NT2/D1 (cell line): Measurements from ENCODE around the gene CARHSP1.
A peak's percentile ranks its signal among the peaks of the same experiment; 100 is the strongest.
"Not testable (repeated sequence)": the region's sequence is repeated elsewhere in the genome, so short reads cannot be mapped to it uniquely, and the experiment has no call there.

Experiments used
- DNase-seq: peaks from one replicate; pipeline ENCODE4 v3.0.0-alpha.2; 2011; ENCODE audit warnings: low read depth, low spot score
- H3K27me3 ChIP-seq: 2 replicates; pipeline ENCODE4 v1.6.0; 2011; ENCODE audit warnings: mild to moderate bottlenecking; ENCODE audit not compliant: insufficient read length, insufficient read depth
- H3K36me3 ChIP-seq: 2 replicates; pipeline ENCODE4 v1.6.1; 2011; ENCODE audit warnings: mild to moderate bottlenecking, low read length, mixed read lengths; ENCODE audit not compliant: insufficient read depth, insufficient read length
- H3K4me1 ChIP-seq: 2 replicates; pipeline ENCODE4 v1.5.1; 2011; ENCODE audit not compliant: insufficient read depth, insufficient read length
- H3K4me3 ChIP-seq: 2 replicates; pipeline ENCODE4 v1.5.1; 2011; ENCODE audit warnings: low read depth; ENCODE audit not compliant: insufficient read length
- H3K9ac ChIP-seq: 2 replicates; pipeline ENCODE4 v1.6.0; 2011; ENCODE audit warnings: low read depth; ENCODE audit not compliant: insufficient read length
- H3K9me3 ChIP-seq: 2 replicates; pipeline ENCODE4 v1.5.1; 2011; ENCODE audit warnings: mild to moderate bottlenecking, low read length; ENCODE audit not compliant: insufficient read depth
- SUZ12 ChIP-seq: IDR thresholded peaks from 2 replicates; pipeline ENCODE4 v1.6.1; 2011; ENCODE audit not compliant: insufficient read length, insufficient read depth; ENCODE audit errors: extremely low read depth
- YY1 ChIP-seq: IDR thresholded peaks from 2 replicates; pipeline ENCODE4 v1.6.1; 2011; ENCODE audit not compliant: insufficient read length, insufficient read depth
- ZNF274 ChIP-seq: IDR thresholded peaks from 2 replicates; pipeline ENCODE4 v1.6.1; 2011; ENCODE audit warnings: mild to moderate bottlenecking, low read depth, low read length

CARHSP1 gene

GRCh38 chr16:8885674-8886592, 17.1 kb upstream of the CARHSP1 start:
- H3K36me3 ChIP-seq = peaks cover 34% of the 10 kb centered on the region
- H3K9ac ChIP-seq = no peak overlapping the region
- TF ChIP-seq ZNF274 (no peak), SUZ12 (no peak), YY1 (no peak)
- H3K4me1 ChIP-seq = peaks cover 11% of the 10 kb centered on the region
- DNase-seq = no peak
- no peak overlapping the region for H3K4me3 ChIP-seq
- no peaks in the 10 kb centered on the region for H3K27me3 ChIP-seq
- H3K9me3 ChIP-seq = no peaks in the 10 kb centered on the region

- H3K4me1 ChIP-seq = peaks cover 11% of the 10 kb centered on the region
- no peak overlapping the region for H3K9ac ChIP-seq
- TF ChIP-seq YY1 (no peak), SUZ12 (no peak), ZNF274 (no peak)
- H3K4me3 ChIP-seq = no peak overlapping the region
- H3K9me3 ChIP-seq = no peaks in the 10 kb centered on the region
- DNase-seq = no peak
- H3K27me3 ChIP-seq = no peaks in the 10 kb centered on the region
- peaks cover 8% of the 10 kb centered on the region for H3K36me3 ChIP-seq
These were observed 14.0 kb upstream of the CARHSP1 start for GRCh38 chr16:8882725-8883377.

- H3K9ac ChIP-seq = no peak within 1 kb of the TSS
- TF ChIP-seq ZNF274 (no peak), SUZ12 (no peak), YY1 (no peak)
- DNase-seq = no peak
- H3K36me3 ChIP-seq = peaks cover under 1% of the 10 kb centered on the region
- peaks cover 11% of the 10 kb centered on the region for H3K4me1 ChIP-seq
- no peaks in the 10 kb centered on the region for H3K27me3 ChIP-seq
- no peak within 1 kb of the TSS for H3K4me3 ChIP-seq
- no peaks in the 10 kb centered on the region for H3K9me3 ChIP-seq
These were observed 13.3 kb upstream of the CARHSP1 start, which contains the start of gene LITAFD for GRCh38 chr16:8882041-8882617. Gene LITAFD, plus strand, starts transcription at chr16:8882351. Its CDS starts 2,005 bp downstream, at chr16:8884356.

- peaks cover 9% of the 10 kb centered on the region for H3K4me1 ChIP-seq
- H3K36me3 ChIP-seq = no peaks in the 10 kb centered on the region
- H3K9me3 ChIP-seq = no peaks in the 10 kb centered on the region
- no peak for DNase-seq
- no peak overlapping the region for H3K4me3 ChIP-seq
- H3K9ac ChIP-seq = no peak overlapping the region
- no peaks in the 10 kb centered on the region for H3K27me3 ChIP-seq
- TF ChIP-seq ZNF274 (no peak), YY1 (no peak), SUZ12 (no peak)
These were observed 12.2 kb upstream of the CARHSP1 start for GRCh38 chr16:8880839-8881510.

- TF ChIP-seq YY1 (no peak), ZNF274 (no peak), SUZ12 (no peak)
These were observed 9.7 kb upstream of the CARHSP1 start for GRCh38 chr16:8878523-8878911.

GRCh38 chr16:8877894-8878522, 9.2 kb upstream of the CARHSP1 start:
- H3K4me3 ChIP-seq = no peak overlapping the region
- no peaks in the 10 kb centered on the region for H3K9me3 ChIP-seq
- TF ChIP-seq SUZ12 = no peak
- no peak for TF ChIP-seq YY1
- TF ChIP-seq ZNF274 = no peak
- no peak for DNase-seq
- H3K27me3 ChIP-seq = no peaks in the 10 kb centered on the region
- H3K36me3 ChIP-seq = no peaks in the 10 kb centered on the region
- H3K9ac ChIP-seq = peak overlapping the region; percentile 15
- peaks cover 5% of the 10 kb centered on the region for H3K4me1 ChIP-seq

More at GRCh38 chr16:8878523-8878911, 9.7 kb upstream of the CARHSP1 start:
- DNase-seq = no peak
- no peaks in the 10 kb centered on the region for H3K27me3 ChIP-seq
- H3K4me1 ChIP-seq = peaks cover 5% of the 10 kb centered on the region
- H3K9me3 ChIP-seq = no peaks in the 10 kb centered on the region
- no peak overlapping the region for H3K4me3 ChIP-seq
- H3K36me3 ChIP-seq = no peaks in the 10 kb centered on the region
- H3K9ac ChIP-seq = peak overlapping the region; percentile 15

GRCh38 chr16:8875317-8875716, 6.5 kb upstream of the CARHSP1 start:
- not testable (repeated sequence) for H3K9me3 ChIP-seq, H3K4me1 ChIP-seq, DNase-seq, H3K27me3 ChIP-seq, H3K36me3 ChIP-seq, H3K4me3 ChIP-seq, H3K9ac ChIP-seq
